ENCODE results near the gene ELAPOR1. TPM values are rescaled to one million over a fixed set of nuclear protein-coding genes. Genes with fewer than 3 reads are reported as not detected.
A peak's percentile ranks its signal among the peaks of the same experiment; 100 is the strongest.

The ELAPOR1 gene
- total and polyA plus RNA-seq, 2 of the 4 experiments (the other 2 are of a cell fraction) = 0.54 to 1.6 TPM

GRCh38 chr1:109151146-109151990 is 37.5 kb downstream of the ELAPOR1 start:
- Histone ChIP-seq H3K9ac (ENCODE audit: low read depth, low read length) (peak overlapping the region; percentile 24; the same call in 1 of the 2 replicates), H2AK5ac (ENCODE audit: low read depth, low read length) (peak overlapping the region; percentile 62; the same call in 1 of the 2 replicates), H2BK120ac (ENCODE audit: low read depth, low read length) (peak overlapping the region; percentile 79), H3K9me1 (ENCODE audit: insufficient read depth, low read length) (peaks cover 2% of the 10 kb centered on the region; the same call in 1 of the 2 replicates), H3K14ac (replicated peaks; ENCODE audit: low read depth, low read length) (peak overlapping the region; percentile 82), H2AFZ (replicated peaks; ENCODE audit: low read length, poor library complexity) (peak overlapping the region; percentile 90), H3K18ac (ENCODE audit: low read depth, low read length) (peak overlapping the region; percentile 68), H2AK9ac (replicated peaks; ENCODE audit: low read depth, low read length, poor library complexity) (peak overlapping the region; percentile 49), H3K79me1 (ENCODE audit: low read depth in 1 of 2, low read length in 2 of 2) (no peaks in the 10 kb centered on the region), H4K8ac (ENCODE audit: low read depth in 2 of 2, low read length in 2 of 2) (peak overlapping the region; percentile 79 to 96), H2BK15ac (ENCODE audit: low read depth, low read length) (peak overlapping the region; percentile 53; the same call in 1 of the 3 replicates), H3K56ac (ENCODE audit: extremely low read depth, insufficient read depth, low read length) (peak overlapping the region; percentile 66; the same call in 1 of the 2 replicates), H3K9me3 (ENCODE audit: control insufficient read depth, insufficient read depth, low read length) (no peaks in the 10 kb centered on the region), H3K36me3 (ENCODE audit: control insufficient read depth, insufficient read depth, low read length) (no peaks in the 10 kb centered on the region), H3K4me2 (ENCODE audit: low read depth, low read length) (no peak overlapping the region), H2BK20ac (ENCODE audit: low read depth, low read length) (peak overlapping the region; percentile 80), H3K4me1 (ENCODE audit: control insufficient read depth, insufficient read depth, low read length) (peaks cover 3% of the 10 kb centered on the region), H2BK5ac (ENCODE audit: low read depth, low read length, poor library complexity, severe bottlenecking) (no peak overlapping the region), H3K27ac (ENCODE audit: insufficient read depth, low read length) (peak overlapping the region; percentile 81), H3K23ac (ENCODE audit: low read depth, low read length) (peak overlapping the region; percentile 59; the same call in 1 of the 2 replicates), H4K20me1 (ENCODE audit: insufficient read depth, low read length) (no peaks in the 10 kb centered on the region), H4K5ac (ENCODE audit: low read depth, low read length) (peak overlapping the region; percentile 87), H3K4me3 (ENCODE audit: insufficient read depth, low read depth, low read length) (no peak overlapping the region), H3K27me3 (ENCODE audit: control insufficient read depth, insufficient read depth, low read length) (no peaks in the 10 kb centered on the region), H4K91ac (ENCODE audit: insufficient read depth, low read depth, low read length) (peak overlapping the region; percentile 67), H3K4ac (ENCODE audit: low read depth, low read length) (peak overlapping the region; percentile 81)
- BruUV-seq (replicated peaks) = no TSS peak
- peak; percentile 100 for ATAC-seq (ENCODE audit: low read depth)
- intact Hi-C loops (cut with micrococcal nuclease) (no loop called here), dilution Hi-C loops (cut with HindIII; ENCODE audit: low sequenced_read_pairs, unreplicated experiment) (no loop called here), in situ Hi-C loops (cut with MboI; ENCODE audit: low sequenced_read_pairs) (no loop called here)
- POLR2A ChIA-PET (ENCODE audit: unreplicated experiment) = no interaction called here
- CTCF ChIA-PET = interaction anchor here (0.6 kb wide), 2 partner anchors 176 to 269 kb away, joined by 3 to 5 read pairs; no protein-coding TSS in a partner anchor
- DNase-seq = peak; percentile 74
- TF ChIP-seq RAD21 (IDR thresholded peaks at IDR 0.05; ENCODE audit: low read length) (no peak), MAZ (IDR thresholded peaks at IDR 0.05; ENCODE audit: borderline replicate concordance, low read depth, low read length) (peak; percentile 71; the same call in 1 of the 2 replicates), MAFK (IDR thresholded peaks at IDR 0.05; ENCODE audit: low read depth, low read length) (peak; percentile 31; the same call in 1 of the 2 replicates), RCOR1 (IDR thresholded peaks at IDR 0.05; ENCODE audit: insufficient replicate concordance, low read length) (no peak)
- TF ChIP-seq, protein P1, sequence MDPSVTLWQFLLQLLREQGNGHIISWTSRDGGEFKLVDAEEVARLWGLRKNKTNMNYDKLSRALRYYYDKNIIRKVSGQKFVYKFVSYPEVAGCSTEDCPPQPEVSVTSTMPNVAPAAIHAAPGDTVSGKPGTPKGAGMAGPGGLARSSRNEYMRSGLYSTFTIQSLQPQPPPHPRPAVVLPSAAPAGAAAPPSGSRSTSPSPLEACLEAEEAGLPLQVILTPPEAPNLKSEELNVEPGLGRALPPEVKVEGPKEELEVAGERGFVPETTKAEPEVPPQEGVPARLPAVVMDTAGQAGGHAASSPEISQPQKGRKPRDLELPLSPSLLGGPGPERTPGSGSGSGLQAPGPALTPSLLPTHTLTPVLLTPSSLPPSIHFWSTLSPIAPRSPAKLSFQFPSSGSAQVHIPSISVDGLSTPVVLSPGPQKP (IDR thresholded peaks at IDR 0.05; ENCODE audit: borderline replicate concordance, low read depth, low read length) = no peak
- 54% methylated on average over 3 of the region's 5 CpGs; no CpG with 5 or more reads in 1 of the 2 experiments for WGBS, 2 experiments (ENCODE audit: extremely low coverage in 2 of 2, insufficient read length in 1 of 2)

All from IMR-90 (cell line).